Measurements from ENCODE around the gene SYNE2. TPM values are rescaled to one million over a fixed set of nuclear protein-coding genes. Genes with fewer than 3 reads are reported as not detected.

SYNE2 gene
- total and polyA plus RNA-seq, 2 of the 8 experiments (the other 6 are each of a cell fraction or from before 2014, with no cell fraction given): 32.6 to 46.1 TPM

DNA sequence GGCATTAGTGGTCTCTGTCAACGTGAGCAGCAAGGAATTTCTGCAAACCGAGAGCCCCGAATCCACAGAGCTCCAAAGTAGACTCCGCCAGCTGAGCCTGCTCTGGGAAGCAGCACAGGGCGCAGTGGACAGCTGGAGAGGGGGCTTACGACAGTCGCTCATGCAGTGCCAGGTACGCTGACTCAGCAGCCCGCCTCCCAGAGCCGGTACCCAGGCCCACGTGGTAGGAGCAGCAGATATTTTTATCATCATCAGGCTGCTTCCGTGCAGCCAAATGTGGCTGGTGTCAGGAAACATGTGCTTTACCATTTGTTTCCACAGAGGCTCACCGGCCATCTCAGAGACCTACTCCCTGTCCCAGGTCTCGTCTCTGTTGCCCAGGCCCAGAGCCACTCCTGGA lies 367.7 kb downstream of the SYNE2 start:
- H3K79me1 ChIP-seq (ENCODE audit: low read depth, low read length): no peaks in the 10 kb centered on the region
- H4K5ac ChIP-seq (ENCODE audit: insufficient read length, low read depth, low read length): no peak overlapping the region
- no peak overlapping the region for H2AK5ac ChIP-seq (ENCODE audit: low read depth, low read length)
- H3K23ac ChIP-seq (ENCODE audit: insufficient read length): no peak overlapping the region
- H2AFZ ChIP-seq (ENCODE audit: low read length): no peak overlapping the region
- no peak overlapping the region for H3K18ac ChIP-seq (ENCODE audit: extremely low read depth, low read length)
- H3K9ac ChIP-seq (replicated peaks in 1 of 4; ENCODE audit: extremely low read depth in 1 of 4, low read depth in 3 of 4, low read length in 3 of 4): no peak overlapping the region
- no peak overlapping the region for H4K8ac ChIP-seq (ENCODE audit: extremely low read depth, insufficient read depth, low read length)
- H4K20me1 ChIP-seq (replicated peaks in 1 of 2; ENCODE audit: control insufficient read depth in 1 of 2, insufficient read depth in 2 of 2, low read length in 2 of 2): peaks cover 2 to 3% of the 10 kb centered on the region in 2 experiments
- FAIRE-seq (no peak), DNase-seq (ENCODE audit: low read depth in 1 of 2, low spot score in 2 of 2) (no peak)
- H2BK12ac ChIP-seq (ENCODE audit: low read depth, low read length): no peak overlapping the region
- no peak overlapping the region for H2BK5ac ChIP-seq (ENCODE audit: low read depth, low read length)
- H2BK15ac ChIP-seq (ENCODE audit: low read length): no peak overlapping the region
- H2BK120ac ChIP-seq (replicated peaks; ENCODE audit: low read depth, low read length): no peak overlapping the region
- H3K36me3 ChIP-seq (ENCODE audit: control insufficient read depth in 2 of 4, insufficient read depth in 4 of 4, low read length in 3 of 4): peaks cover 15 to 77% (median 52%) of the 10 kb centered on the region in 4 experiments
- no peaks in the 10 kb centered on the region for H3K9me3 ChIP-seq (ENCODE audit: insufficient read depth in 2 of 2, low read depth in 1 of 2, low read length in 1 of 2)
- H3K56ac ChIP-seq (replicated peaks; ENCODE audit: insufficient read length, low read depth, low read length): no peak overlapping the region
- H3K27ac ChIP-seq (ENCODE audit: low read depth, low read length): no peak overlapping the region
- no peak overlapping the region for H4K91ac ChIP-seq (replicated peaks; ENCODE audit: insufficient read length, low read length)
- WGBS, 2 experiments (ENCODE audit: extremely low coverage in 1 of 2, insufficient coverage in 1 of 2, insufficient read length in 1 of 2, insufficient replicate concordance in 2 of 2, low coverage in 1 of 2, low lambda C conversion rate in 2 of 2, missing lambda C conversion rate in 1 of 2): 94% methylated on average over 14 of the region's 14 CpGs; no CpG with 5 or more reads in 1 of the 2 experiments
- TF ChIP-seq NRF1 (IDR thresholded peaks at IDR 0.05; ENCODE audit: low read depth, low read length) (no peak), BACH1 (IDR thresholded peaks at IDR 0.05; ENCODE audit: low read length) (no peak), MAFK (IDR thresholded peaks at IDR 0.05; ENCODE audit: low read depth, low read length) (peak; percentile 22; the same call in 1 of the 2 replicates), BRCA1 (IDR thresholded peaks at IDR 0.05; ENCODE audit: low read depth, low read length) (no peak)
- TF ChIP-seq, protein P1, sequence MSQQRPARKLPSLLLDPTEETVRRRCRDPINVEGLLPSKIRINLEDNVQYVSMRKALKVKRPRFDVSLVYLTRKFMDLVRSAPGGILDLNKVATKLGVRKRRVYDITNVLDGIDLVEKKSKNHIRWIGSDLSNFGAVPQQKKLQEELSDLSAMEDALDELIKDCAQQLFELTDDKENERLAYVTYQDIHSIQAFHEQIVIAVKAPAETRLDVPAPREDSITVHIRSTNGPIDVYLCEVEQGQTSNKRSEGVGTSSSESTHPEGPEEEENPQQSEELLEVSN (IDR thresholded peaks at IDR 0.05): no peak
- no peaks in the 10 kb centered on the region for H3K4me1 ChIP-seq (replicated peaks in 1 of 4; ENCODE audit: control insufficient read depth in 3 of 4, insufficient read depth in 4 of 4, low read length in 3 of 4)
- H3K14ac ChIP-seq (ENCODE audit: insufficient read length): no peak overlapping the region
- H3K79me2 ChIP-seq (ENCODE audit: control insufficient read depth in 1 of 2, insufficient read depth in 2 of 2, low read length in 2 of 2): no peaks in the 10 kb centered on the region
- POLR2A ChIA-PET (ENCODE audit: partially characterized antibody): no interaction called here
- no peaks in the 10 kb centered on the region for H3K23me2 ChIP-seq (ENCODE audit: low read depth, low read length)
- no peaks in the 10 kb centered on the region for H3K27me3 ChIP-seq (replicated peaks in 1 of 4; ENCODE audit: control insufficient read depth in 3 of 4, extremely low read depth in 1 of 4, insufficient read depth in 3 of 4, low read length in 3 of 4)
- no peak overlapping the region for H3K4me2 ChIP-seq (ENCODE audit: insufficient read depth in 1 of 2, low read depth in 2 of 2, low read length in 2 of 2)
- no peak overlapping the region for H2BK20ac ChIP-seq (ENCODE audit: low read length)
- CTCF ChIA-PET (ENCODE audit: partially characterized antibody): interaction anchor here (0.7 to 2.6 kb wide), 7 partner anchors 11 to 84 kb away, joined by 3 to 8 read pairs (median 3); no protein-coding TSS in a partner anchor
- H3K4ac ChIP-seq (replicated peaks; ENCODE audit: insufficient read length, low read depth, low read length): no peak overlapping the region
- H3K4me3 ChIP-seq (ENCODE audit: extremely low read depth in 1 of 4, insufficient read depth in 2 of 4, low read depth in 3 of 4, low read length in 4 of 4): no peak overlapping the region

All from H1 (cell line).